IPS DF 19.7 (cell line): ENCODE data around the gene WWC1.

Source experiments
- DNase-seq: peaks from one replicate; pipeline ENCODE4 v3.0.0-alpha.2; 2013; ENCODE audit warnings: low read depth, low spot score

Gene WWC1

DNA sequence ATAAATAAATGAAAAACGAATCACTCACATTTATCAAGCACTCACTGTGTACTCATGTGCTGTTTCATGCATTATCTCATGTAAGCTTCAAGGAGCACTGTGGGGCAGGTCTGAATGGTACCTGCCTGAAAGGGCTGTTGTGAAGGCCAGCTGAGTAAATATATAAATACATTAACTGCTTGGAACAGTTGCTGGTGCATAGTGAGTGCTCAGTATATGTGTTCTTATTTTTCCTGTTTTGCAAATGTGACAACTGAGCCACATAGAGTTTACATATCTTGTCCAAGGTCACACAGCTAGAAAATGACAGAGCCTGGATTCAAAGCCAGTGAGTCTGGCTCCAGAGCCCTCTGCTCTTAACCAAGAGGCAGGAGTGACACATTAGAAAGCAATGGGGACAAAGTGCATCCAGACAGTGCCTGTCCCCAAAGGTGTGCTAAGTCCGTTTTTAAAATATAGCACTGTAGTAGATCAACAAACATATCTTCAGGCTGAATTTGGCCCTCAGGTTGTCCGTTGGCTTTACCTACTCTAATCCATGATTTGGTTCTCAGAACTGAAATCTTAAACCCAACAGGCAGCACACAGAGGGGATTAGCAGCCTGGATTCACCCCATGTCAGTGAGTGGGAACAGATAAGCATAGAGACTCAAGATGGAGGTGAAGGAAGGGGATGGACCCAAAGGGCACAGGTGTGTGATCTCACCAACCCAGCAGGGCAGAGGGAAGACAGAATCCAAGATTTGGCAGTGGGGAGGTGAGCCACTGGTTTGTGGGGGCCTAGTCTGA is 70.8 kb downstream of the WWC1 start:
- no peak for DNase-seq

DNA sequence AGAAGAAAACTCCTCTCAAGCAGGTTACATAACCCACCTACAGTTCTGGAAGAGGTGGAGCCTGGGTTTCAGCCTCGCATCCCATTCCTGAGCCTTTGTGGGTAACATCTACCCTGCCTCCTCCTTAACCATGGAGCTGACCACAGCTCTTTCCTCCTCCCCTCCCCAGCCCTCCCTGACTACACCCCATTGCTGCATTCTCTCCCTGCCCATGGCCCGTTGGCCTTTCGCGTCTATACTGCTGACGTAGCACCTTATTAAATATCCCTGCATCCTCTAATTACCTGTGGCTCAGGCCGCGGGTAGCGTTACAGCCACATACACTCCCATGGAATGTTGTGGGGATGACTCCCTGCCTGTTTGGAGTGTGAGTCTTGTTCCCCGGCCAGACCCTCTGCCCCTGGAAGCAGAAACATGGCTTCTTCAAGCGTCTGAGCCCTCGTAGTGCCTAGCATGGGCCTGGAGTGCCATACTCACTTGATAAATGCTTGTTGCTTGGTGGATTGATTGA is 72.8 kb downstream of the WWC1 start:
- no peak for DNase-seq

DNA sequence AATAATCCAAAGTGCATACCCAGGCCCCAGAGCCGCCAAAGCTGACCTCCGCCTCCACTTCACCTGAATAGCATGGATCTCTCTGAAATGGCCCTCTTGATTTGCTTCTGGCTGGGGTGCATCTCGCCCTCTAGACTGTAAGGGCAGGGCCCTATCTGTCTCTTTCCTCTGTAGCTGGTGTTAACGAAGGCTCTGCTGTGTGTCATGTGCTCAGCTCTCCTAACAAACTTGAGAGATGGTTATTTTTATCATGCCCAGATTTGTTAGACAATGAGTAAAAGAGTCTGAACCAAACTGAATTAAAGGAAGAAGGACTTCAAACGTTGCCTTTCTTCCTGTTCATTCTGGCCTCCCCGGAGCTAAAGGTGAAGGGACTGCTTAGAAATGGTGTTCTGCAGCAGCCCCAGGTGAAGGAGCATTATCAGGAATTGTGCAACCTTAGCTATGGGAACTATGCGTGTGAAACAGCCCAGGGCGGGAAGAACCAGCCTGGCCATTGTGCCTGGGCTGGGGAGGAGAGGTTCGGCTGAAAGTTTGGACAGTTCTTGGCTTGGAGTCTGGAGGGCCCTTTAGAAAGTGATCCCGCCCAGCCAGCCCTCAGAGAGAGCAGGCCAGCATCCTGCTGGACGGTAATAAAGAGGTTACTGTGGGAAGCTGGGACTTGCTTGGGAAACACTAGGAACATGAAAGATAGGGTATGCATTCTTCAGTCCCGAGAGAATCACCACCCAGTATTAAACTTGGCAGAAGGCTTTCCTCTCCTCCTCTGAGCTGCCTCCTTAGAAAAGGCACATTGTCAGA is 73.5 kb downstream of the WWC1 start:
- DNase-seq, result no peak

DNA sequence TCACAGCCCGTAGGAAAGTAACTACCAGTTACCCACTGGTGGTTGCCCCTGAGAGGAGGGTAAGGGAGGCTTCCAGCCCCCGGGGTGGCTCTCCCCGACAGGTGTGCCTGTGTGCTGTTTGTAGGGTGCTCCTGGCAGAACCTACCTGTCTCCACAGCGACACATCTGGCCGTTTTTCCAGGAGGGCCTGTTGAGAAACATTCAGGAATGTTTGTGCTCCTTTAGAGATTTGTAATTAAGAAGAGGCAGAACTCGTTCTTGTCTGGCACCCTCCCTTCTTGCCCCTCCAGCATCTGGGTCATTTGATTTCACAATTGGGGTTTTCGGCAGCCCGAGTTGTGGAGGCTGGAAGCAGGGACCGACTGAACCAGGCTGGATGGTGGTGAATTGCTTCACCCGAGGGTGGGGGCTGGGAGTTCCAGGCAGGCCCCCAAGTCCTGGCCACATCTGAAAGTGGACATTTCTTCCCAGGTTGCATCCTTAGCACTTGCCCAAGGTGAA is 74.2 kb downstream of the WWC1 start:
- no peak for DNase-seq

DNA sequence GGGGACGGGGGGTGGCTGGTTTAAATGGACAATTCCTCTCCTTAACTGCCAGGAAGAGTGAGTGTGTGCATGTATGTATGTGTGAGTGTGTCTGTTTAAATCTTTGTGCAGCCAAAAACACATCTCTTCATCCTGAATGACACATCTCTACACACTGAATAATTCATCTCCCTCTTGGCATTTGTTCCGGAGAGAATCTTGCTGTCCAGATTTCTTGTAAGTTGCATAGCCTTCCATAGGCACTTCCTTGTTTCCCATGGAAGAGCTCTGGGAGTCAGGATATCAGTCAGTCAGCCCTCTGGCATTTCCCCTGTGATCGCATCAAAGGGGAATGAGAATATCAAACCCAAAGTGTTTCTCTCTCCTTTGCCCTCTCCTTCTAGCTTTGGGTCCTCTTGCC is 74.7 kb downstream of the WWC1 start:
- DNase-seq, result no peak

DNA sequence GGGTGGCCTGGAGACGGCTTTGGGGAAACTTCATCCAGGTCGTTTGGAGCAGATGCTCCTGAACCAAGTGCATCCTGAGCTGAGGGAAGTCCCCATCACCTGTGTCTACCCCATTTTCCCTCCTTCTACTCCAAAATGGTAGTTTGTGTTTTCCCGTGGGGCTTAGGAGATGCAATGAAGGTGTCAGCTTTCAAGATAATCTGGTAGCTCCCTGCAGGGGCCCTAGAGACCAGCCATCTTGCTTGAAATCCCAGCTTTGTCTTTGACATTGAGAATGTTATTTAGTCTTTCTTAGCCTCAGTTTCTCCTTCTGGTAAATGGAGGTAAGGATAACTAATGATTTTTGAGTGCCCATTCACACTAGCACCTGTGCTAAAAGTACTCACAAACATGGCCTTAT is 77.4 kb downstream of the WWC1 start:
- DNase-seq, result no peak

DNA sequence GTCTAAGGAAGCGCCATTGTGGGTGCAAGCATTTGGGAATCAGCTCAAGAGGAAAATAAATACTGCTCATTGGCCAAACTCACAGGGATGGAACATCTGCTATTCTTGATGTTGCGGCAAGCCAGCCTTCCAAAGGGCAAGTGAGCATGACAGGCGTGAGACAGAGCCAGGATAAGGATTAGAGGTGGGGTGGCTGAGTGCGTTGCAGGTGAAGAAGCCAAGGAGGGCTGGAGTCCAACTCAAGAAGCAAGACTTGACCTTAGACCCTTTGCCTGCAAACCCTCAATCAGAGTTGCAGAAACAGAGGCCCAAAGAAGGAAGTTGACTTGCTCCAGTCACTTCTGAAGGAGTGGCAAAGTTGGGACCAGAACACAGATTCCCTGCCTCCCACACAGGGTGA is 79.4 kb downstream of the WWC1 start:
- no peak for DNase-seq

DNA sequence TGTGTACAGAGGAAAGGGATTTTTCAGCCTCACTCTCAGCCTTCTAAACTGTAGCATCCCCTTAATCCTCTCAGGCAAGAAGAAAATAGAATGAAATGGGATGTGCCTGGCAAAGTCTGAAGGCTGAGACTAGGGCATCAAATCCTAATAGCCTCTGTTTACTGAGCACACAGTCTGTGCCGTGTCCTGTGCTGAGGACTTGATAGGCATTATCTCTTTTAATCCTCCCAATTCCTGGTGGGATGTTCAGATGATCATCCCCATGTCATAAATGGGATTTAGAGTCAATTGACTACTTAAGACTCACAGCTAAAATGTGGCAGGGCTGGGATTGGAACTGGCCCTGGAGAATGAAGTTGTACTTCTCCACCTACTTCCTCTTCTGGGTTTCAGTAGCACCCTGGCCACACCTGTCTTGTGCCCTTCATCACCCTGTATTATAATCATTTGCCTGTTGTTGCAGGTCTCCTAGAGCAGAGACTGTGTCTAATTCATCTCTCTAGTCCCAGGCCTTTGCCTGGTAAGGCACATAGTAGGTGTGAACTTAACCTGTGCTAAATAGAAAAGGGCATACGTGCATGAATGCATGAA is 81.0 kb downstream of the WWC1 start:
- no peak for DNase-seq

DNA sequence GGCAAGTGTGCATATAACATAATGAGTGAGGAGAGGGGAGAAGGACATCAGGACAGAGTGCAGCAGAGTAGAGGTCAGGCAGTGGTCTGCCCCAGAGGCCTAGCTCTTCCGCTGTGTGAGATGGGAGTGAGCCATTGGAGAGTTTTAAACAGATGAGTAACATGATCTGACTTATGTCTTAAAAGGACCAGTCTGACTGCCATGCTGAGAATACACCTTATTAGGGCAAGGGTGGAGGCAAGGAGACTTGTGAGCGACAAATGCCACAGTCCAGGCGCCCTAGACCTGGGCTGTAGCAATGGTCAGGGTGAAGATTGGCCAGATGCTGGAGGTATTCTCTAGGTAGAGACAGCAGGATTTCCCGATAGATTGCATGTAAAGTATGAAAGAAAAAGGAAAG is 83.1 kb downstream of the WWC1 start:
- no peak for DNase-seq

DNA sequence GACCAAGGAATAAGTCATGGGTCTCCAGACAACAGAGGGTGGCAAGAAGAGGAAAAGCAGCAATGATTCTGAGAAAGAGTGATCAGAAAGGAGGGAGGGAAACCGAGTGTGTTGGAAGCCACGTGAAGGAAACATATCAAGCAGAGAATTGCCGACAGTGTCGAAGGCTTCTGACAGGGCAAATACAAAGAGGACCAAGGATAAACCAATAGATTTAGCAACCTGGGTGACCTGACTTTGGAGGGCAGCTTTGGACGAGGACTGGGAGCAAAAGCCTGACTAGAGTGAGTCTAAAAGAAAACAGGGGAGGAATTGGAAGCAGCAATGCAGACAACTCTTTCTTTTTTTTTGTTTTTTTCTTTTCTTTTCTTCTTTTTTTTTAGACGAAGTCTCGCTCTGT is 83.8 kb downstream of the WWC1 start:
- DNase-seq, result no peak

DNA sequence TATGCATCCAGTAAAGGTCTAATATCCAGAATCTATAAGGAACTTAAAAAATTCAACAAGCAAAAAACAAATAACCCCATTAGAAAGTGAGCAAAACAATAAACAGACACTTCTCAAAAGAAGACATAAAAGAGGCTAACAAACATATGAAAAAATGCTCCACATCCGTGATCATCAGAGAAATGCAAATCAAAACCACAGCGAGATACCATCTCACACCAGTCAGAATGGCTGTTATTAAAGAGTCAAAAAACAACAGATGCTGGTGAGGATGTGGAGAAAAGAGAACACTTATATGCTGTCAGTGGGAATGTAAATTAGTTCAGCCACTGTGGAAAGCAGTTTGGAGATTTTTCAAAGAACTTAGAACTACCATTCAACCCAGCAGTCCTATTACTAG is 86.1 kb downstream of the WWC1 start:
- DNase-seq, result no peak

DNA sequence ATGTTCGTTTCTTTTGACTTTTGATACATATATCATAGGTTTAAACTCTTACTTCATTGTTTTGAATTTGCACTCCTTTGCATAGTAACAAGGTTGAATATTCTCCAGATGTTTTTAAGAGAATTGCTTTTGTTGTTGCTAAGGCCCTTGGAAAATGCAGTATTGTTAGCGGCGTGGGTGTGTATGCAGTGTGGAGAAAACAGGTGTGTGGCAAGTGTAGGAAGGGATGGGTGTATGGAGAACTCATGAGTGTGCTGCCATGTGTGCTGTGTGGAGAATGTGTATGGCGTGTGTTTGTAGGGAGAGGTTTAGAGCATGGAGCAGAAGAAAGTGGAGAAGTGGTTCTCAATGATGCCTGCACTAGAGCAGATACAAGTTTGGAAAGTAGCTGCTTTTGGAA is 87.3 kb downstream of the WWC1 start:
- DNase-seq, result no peak

DNA sequence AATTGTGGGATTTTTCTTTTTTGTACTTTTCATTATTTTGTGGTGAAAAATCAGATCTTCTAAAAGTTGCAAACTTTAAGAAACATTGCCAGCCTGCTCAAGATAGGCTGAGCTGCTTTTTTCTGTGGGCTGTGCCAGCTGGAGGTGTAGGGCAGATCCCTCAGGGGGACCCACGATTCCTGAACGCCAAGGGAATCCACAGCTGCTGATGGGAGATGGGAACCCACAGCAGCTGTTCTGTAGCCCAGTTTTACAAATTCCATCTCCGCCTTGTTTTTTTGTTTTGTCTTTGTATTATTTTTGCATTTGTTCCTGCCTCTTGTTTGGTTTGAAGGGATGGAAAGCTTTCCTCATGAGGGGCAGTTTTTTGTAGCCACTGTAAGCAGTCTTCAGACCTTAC is 91.0 kb downstream of the WWC1 start:
- DNase-seq, result no peak

DNA sequence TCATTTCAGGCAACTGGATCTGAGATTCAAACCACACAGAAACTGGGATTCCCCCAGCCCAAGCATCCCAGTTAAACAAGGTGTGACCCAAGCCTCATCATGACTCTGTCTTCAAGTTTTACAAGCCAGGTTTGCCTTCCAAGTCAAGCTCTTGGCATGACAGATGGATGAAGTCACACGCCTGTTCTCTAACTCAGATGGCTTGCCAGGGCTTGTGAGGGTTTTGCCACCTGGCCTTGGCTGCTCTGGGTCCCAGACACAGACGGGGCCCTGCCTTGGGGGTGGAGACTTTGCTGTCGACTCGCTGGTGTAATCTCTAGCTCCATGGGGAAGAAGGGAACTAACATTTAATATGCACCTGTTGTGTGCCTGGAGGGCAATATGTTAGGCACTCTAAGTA is 99.0 kb downstream of the WWC1 start:
- DNase-seq, result no peak

DNA sequence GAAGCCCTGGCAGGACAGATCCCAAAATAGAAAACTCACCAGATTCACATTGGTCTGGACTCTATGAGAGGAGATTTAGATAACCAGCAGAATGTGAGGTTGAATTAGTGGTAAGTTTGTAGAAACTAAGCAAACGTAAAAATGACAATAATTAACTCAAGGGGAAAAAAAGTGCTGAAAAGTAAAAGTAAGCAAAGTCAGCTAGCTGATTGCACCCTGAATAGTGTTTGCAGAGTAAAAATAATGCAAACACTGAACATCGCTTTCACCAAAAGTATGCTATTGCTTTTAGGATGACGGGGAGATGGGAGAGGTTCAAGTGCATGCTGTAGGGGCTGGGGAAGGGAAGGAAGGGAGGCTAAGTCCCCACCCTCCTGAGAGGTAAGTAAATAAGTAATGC is 102.3 kb downstream of the WWC1 start:
- DNase-seq, result no peak

DNA sequence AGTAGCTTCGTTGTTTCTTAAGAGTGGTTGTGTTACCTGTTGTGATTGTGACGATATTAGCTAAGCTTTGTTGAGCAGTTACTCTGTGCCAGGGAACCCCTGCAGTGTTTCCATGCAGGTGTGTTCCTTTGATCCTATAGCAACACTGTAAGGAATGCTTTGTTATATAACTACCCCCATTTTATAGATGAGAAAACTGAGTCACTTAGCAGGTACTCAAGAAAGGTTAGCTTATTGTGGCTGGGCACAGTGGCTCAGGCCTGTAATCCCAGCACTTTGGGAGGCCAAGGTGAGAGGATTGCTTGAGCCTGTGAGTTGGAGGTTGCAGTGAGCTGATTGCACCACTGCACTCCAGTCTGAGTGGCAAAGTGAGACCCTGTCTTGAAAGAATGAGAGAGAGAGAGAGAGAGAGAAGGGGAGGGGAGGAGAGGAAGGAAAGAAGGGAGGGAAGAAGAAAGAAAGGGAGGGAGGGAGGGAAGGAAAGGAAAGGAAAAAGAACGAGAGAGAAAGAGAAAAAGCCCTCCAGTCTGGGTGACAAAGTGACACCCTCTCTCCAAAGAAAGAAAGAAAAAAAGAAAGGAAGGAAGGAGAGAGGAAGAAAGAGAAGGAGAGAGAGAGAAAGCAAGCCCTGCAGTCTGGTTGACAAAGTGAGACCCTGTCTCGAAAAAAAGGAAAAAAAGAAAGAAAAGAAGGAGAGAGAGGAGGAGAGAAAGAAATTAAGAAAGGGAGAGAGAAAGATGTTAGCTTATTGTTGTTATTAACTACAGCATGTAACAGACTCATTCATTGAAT is 109.2 kb downstream of the WWC1 start:
- DNase-seq, result no peak

DNA sequence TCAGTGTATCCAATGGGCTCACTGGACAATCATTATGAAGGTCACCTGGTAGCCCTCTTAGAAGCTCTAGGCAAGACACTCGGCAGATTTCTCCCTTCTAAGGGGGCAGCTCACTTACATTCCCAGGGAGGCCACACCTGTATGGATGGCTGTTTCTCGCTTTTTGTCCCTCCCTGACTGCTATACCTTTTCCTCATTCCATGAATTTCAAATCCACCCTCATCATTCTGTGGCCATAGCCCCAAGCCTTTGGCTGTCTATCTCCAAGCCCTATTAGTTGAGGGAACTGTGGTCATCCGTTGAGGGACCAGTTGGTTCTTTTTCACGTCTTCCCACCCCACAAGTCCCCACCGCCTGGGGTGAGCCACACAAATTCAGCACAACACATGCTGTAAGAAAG is 109.8 kb downstream of the WWC1 start:
- no peak for DNase-seq

DNA sequence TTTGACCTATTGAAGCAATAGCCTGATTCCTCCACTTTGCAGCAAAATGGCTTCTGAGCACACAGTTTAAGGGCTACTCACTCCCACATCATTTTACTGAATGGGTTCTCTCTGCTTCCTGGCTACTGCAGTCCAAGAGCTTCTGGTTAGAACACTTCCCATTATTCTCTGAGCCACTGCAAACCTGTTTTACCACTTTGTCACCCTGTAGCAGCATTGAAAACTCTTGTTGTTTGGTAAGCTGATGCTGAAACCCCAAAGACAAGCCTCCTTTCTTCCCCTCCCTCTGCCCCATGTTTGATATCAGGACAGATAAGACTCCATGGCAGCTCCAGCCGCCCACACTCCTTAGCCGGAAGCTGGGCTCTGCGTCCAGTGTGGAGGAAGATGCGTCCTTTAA is 110.4 kb downstream of the WWC1 start:
- no peak for DNase-seq

DNA sequence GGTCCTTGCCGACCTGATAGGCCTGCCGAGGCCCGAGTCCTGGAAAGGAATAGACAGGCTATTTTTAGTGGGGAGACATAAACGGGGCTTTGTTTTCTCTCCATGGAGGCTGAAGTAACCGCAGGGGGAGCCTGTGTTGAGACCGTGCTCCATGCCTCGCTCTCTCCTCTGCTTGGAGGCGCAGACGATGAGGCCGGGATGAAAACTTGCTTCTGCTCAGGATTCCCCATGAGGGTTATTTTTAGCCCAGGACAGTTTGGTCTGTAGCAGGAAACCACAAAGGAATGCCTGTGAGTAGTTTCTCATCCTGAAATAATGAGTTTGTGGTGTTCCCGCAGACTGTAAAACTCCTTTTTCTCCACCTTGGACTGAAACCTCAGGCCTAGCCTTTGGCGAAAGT is 112.9 kb downstream of the WWC1 start:
- no peak for DNase-seq

DNA sequence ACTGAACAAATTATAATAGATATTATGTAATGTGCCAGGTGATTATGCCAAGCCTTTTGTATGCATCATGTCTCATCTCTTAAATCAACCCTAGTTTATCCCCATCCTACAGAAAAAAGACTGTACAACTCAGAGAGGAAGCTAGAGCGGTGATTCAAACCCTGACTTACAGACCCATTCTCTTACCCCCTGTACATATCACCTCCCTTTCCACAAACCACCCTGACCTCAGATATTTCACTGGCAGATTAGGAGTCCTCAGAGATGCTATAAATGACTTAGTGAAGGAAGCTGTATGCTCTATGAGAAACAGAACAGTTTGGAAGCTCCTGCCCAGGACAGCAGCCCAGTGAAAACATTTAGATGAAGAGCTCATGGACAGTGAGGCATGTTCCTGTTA is 115.8 kb downstream of the WWC1 start:
- DNase-seq, result no peak

DNA sequence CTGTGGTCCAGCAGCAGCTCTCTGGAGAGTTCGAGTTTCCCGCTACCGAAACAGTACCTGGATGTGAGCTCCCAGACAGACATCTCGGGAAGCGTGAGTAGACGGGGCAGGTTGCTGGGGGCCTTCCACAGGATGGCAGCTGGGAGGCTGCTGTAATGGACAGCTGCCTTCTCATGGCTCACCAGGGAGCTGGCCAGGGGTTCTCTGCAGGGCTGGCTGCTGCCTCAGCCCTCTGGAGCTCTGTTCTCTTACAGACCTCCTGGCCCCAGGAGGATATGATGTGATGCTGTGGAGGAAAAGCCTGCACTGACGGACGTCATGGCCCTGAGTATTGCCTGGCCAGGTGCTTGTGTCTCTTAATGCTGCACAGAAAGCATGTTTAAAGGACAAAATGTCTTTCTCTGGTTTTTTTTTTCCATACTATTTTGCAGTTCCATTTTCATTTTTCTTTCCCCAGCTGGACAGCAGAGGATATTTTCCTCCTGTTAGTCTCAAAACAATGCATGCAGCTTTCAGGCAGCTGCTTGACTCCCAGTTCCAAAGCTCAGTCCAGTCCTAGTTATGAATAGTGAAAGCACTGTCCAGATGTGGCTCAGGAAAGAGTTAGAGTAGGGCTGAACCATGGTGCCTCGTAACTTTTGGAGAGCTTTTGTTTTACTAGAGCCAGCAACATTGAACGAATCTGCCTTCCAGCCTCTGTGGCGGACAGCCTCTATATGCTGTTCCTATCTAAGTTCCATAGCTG is 117.3 kb downstream of the WWC1 start:
- DNase-seq, result no peak
